Stimulated activated CD8-positive, alpha-beta memory T cell treated with anti-CD3 and anti-CD28 coated beads, Interleukin-15, amount 100 ng/mL, for 1 hour (primary cell): ENCODE measurements around the gene EPHA1.

Experiments used
- DNase-seq: peaks from one replicate; pipeline ENCODE4 v3.0.0-alpha.2; 2020; ENCODE audit warnings: low read depth

The EPHA1 gene

DNA sequence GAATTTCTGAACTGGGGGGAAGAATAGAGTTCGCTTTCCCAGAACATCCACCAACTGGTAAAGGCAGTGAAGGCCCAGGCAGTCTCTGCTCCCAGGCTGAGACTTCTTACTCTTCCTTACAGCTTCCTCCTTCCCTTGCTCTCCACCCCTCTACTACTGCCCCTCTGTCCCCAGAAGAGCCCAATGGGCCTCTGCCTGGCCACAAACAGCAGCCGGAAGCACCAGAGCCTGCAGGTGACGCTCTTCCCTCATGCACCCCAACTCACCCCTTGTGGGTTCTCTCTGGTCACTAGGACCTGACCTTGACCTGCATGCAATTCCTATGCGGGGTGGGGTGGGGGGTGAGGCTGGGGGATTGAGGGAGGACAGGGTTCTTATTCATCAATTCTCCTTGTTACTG is 62.6 kb downstream of the EPHA1 start:
- DNase-seq, result no peak

DNA sequence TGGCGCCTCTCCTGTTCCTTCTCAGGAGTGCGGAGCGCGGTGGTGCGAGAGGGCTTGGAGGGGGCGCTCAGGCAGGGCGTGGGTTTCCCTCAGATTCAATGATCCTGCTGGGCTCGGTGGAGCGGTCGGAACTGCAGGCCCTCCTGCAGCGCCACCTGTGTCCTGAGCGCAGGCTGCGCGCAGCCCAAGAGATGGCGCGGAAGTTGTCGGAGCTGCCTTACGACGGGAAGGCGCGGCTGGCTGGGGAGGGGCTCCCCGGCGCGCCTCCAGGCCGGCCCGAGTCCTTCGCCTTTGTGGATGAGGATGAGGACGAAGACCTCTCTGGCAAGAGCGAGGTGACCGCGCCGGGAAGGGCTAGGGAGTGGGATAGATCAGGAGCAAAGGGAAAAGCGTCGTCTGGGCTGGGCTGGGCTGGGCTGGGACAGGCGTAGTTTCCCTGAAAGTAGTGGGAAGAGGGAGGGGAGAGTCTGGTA is 63.2 kb downstream of the EPHA1 start:
- no peak for DNase-seq

DNA sequence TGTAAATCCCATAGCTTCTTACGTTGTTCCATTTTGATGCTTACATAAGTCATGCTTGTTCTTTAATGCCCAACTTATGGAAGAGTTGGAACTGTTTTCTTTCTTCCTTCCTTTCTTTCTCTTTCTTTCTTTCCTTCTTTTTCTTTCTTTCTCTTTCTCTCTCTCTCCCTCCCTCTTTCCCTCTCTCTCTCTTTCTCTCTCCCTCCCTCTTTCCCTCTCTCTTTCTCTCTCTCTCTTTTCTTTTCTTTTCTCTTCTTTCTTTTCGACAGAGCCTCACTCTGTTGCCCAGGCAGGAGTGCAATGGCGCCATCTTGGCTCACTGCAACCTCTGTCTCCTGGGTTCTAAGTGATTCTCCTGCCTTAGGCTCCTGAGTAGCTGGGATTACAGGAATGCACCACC is 65.1 kb downstream of the EPHA1 start:
- DNase-seq, result no peak

DNA sequence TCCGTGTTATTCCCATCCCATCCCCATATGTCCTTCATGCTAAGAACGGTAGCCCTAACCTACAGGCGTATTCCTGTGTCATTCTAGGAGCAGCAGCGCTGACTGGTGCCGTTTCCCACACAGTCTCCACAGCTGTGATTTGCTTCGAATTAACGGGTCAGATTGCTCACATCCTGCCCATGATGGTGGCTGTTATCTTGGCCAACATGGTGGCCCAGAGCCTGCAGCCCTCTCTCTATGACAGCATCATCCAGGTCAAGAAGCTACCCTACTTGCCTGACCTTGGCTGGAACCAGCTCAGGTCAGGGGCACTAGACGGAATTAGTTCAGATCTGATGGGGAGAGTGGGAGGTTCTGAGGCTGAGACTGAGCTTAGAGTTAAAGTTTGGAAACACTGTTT is 66.8 kb downstream of the EPHA1 start:
- no peak for DNase-seq
